Measurements from ENCODE around the gene SH3BP5L.

The SH3BP5L gene

DNA sequence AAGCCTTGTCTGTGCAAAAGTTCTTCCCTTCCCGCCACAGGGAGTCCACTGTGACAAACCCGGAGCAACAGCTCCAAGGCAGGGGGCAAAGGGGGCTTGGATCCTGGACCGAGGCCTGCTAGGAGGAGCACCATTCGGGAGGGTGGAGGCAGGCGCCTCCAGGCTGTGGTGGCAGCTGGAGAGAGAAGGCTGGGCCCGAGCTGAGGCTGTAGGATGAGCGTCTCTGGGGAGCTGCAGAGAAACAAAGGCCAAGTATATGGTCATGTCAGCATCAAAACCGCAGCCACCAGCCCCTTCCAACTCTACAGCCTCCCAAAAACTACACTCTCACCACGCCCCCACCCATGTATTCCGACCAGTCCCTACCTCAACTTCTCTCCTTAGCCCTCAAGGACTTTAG is 579 bp downstream of the SH3BP5L start:
- peak overlapping the region; percentile 75 for H3K4me3 ChIP-seq (ENCODE audit: low read depth, low read length)
- TF ChIP-seq, protein P1, sequence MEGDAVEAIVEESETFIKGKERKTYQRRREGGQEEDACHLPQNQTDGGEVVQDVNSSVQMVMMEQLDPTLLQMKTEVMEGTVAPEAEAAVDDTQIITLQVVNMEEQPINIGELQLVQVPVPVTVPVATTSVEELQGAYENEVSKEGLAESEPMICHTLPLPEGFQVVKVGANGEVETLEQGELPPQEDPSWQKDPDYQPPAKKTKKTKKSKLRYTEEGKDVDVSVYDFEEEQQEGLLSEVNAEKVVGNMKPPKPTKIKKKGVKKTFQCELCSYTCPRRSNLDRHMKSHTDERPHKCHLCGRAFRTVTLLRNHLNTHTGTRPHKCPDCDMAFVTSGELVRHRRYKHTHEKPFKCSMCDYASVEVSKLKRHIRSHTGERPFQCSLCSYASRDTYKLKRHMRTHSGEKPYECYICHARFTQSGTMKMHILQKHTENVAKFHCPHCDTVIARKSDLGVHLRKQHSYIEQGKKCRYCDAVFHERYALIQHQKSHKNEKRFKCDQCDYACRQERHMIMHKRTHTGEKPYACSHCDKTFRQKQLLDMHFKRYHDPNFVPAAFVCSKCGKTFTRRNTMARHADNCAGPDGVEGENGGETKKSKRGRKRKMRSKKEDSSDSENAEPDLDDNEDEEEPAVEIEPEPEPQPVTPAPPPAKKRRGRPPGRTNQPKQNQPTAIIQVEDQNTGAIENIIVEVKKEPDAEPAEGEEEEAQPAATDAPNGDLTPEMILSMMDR (IDR thresholded peaks at IDR 0.05; ENCODE audit: low read depth, low read length), result no peak

DNA sequence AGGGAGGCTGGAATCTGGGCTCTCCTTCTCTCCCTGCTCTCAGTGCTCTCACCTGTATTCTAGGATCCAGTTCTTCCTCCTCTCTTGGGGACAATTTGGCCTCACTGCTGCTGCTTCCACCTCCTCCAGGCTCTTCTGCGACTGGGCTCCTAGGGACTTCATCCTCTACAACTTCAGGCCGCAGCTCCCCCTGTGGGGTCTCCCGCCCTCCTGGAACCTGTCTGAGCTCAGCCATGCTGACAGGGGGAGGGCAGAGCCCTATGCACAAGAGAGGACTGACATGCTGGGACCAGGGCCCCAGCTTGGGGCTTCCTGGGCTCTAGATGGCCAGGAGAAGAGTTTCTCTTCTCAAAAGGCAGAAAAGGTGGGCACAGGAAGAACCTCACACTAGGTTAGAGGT is 1.0 kb downstream of the SH3BP5L start:
- H3K4me3 ChIP-seq (ENCODE audit: low read depth, low read length), result peak overlapping the region; percentile 75
- TF ChIP-seq, protein P1 (IDR thresholded peaks at IDR 0.05; ENCODE audit: low read depth, low read length), result no peak

DNA sequence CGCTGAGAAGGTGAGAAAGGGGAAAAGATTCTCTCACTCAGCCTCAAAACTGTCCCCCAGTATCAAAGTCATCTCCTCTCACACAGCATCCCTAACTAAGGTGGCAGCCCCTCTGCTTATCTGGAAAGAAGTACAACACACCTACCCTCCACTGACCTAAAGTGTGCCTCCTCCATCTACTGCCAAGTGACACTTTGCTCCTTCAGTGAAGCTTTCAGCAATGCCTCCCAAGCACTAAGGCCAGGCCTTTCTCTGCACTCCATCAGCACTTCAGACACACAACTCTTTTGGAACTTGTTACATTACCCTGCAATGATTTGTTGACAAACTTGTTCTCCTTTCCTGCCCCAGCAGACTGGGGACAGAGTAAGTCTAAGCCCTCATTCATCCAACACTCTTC is 1.4 kb downstream of the SH3BP5L start:
- TF ChIP-seq, protein P1 (IDR thresholded peaks at IDR 0.05; ENCODE audit: low read depth, low read length), result no peak
- peak overlapping the region; percentile 75 for H3K4me3 ChIP-seq (ENCODE audit: low read depth, low read length)

DNA sequence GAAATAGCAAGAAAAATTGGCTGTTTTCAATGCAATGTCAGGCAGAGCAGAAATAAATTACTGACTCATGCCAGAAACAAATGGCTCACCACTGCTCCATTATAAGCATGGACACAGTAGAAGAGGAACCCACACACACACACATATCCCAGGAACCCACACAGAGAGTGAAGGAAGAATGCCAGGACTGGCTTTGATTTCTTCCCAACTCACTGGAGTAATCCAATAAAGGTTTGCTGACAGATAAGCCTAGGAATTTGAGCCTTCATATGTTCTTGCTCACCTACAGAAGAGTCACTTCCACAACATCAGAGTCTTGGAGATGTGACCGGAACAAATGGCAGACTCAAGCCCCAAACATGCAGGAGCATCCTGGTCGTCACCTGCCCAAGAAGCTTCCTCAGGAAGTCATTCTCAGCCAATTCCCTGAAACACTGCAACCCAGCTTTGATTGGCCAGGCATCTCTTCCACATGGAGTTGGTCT is 2.2 kb downstream of the SH3BP5L start:
- TF ChIP-seq, protein P1 (IDR thresholded peaks at IDR 0.05; ENCODE audit: low read depth, low read length), result no peak
- H3K4me3 ChIP-seq (ENCODE audit: low read depth, low read length), result peak overlapping the region; percentile 48

DNA sequence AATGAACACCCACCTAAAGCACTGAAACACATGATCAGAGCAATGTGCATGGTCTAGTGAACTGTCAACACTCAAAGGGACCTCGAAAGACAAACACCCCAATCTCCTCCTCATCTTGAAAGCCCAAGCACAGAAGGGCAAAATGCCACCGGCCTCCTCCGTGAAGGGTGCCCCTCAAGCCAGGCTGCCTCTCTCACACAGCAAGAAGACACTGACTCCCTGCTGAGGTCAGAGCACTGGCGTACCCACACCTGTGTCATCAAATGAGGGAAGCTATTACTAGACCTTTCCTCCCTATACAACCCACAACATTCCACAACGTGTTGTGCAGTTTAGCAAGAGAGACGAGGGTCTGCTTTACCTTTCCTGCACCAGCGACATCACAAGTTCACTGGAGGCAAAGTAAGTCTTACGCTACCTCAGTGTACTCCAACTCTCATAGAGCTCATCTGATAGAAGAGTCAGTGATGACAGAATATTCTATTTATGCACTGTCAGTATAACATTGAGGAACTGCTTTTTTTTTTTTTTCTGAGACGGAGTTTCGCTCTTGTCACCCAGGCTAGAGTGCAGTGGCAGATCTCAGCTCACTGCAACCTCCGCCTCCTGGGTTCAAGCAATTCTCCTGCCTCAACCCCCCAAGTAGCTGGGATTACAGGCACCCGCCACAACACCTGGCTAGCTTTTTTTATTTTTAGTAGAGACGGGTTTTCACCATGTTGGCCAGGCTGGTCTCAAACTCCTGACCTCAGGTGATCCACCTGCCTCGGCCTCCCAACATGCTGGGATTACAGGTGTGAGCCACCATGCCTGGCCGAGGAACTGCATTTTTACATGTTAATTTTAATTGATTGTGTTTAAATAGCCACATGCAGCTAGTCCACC is 3.3 kb downstream of the SH3BP5L start:
- TF ChIP-seq, protein P1 (IDR thresholded peaks at IDR 0.05; ENCODE audit: low read depth, low read length), result no peak
- H3K4me3 ChIP-seq (ENCODE audit: low read depth, low read length), result peak overlapping the region; percentile 48

DNA sequence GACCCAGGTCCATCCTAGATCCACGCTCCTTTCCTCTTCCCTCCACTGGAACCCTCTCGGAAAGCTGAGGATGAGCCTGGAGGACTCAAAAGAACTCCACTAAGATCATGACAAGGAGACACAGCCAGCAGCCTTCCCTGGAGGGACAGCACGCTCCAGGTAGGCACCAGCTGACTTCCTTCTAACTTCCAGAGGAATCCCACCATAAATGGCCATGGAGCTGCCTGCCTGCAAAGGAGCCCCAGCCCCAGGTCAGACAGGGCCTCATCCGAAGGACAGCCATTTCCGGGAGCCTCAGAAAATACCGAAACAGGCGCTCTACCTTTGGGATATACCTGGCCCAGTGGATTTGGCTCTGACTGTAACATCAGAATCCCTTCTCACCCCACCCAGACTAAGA is 4.1 kb downstream of the SH3BP5L start:
- 0 out of 2 replicates have a peak overlapping the region, but pooled peaks have one; percentile 7 for H3K4me3 ChIP-seq (ENCODE audit: low read depth, low read length)
- TF ChIP-seq, protein P1 (IDR thresholded peaks at IDR 0.05; ENCODE audit: low read depth, low read length), result no peak

DNA sequence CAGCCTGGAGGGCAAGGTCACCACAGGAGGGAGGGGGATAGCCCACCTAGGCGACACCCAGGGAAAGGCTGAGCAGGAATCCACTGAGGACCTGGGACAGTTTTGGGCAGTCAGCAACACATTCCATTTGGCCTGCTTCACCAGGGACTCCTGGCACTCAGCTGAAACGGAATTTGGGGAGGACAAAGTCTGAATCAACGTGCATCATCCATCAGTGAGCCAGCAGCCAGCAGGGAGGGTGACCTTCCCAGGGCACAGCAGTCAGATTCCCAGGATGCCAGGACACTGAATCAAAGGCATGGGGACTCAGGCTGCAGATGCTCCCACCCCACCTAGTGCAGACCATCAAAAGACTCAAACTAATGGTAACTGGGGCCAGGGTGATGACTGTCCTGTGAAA is 4.6 kb downstream of the SH3BP5L start:
- 0 out of 2 replicates have a peak overlapping the region, but pooled peaks have one; percentile 7 for H3K4me3 ChIP-seq (ENCODE audit: low read depth, low read length)
- TF ChIP-seq, protein P1 (IDR thresholded peaks at IDR 0.05; ENCODE audit: low read depth, low read length), result no peak
